Smooth muscle cell (in vitro differentiated cells): ENCODE results near the gene ASPSCR1. TPM values are rescaled to one million over a fixed set of nuclear protein-coding genes. Genes with fewer than 3 reads are reported as not detected.

Experiments
- DNase-seq: peaks from one replicate; lab custom pipeline; 2025; ENCODE audit not compliant: unreplicated experiment; lab: John Stamatoyannopoulos, UW
- H2AFZ ChIP-seq: fragments of 200-600 bp; sonication (generic); 2 replicates; pipeline ENCODE4 v1.6.0; 2016; ENCODE audit warnings: antibody characterized with exemption, low read depth, mild to moderate bottlenecking
- H3F3A ChIP-seq: fragments of 200-600 bp; sonication (generic); 2 replicates; pipeline ENCODE4 v1.6.0; 2017; ENCODE audit warnings: antibody characterized with exemption, low read depth
- H3K27ac ChIP-seq: fragments of 200-600 bp; sonication (generic); 2 replicates; pipeline ENCODE4 v1.5.1; 2016; ENCODE audit warnings: low read depth, mild to moderate bottlenecking
- H3K27me3 ChIP-seq: fragments of 200-600 bp; sonication (generic); 2 replicates; pipeline ENCODE4 v1.6.1; 2016; ENCODE audit warnings: low read depth, mild to moderate bottlenecking
- H3K36me3 ChIP-seq: fragments of 200-600 bp; sonication (generic); 2 replicates; pipeline ENCODE4 v1.5.1; 2016; ENCODE audit warnings: low read depth
- H3K4me1 ChIP-seq: fragments of 200-600 bp; sonication (generic); 2 replicates; pipeline ENCODE4 v1.5.1; 2016; ENCODE audit warnings: low read depth
- H3K4me2 ChIP-seq: fragments of 200-600 bp; sonication (generic); 2 replicates; pipeline ENCODE4 v1.6.0; 2016; ENCODE audit warnings: mild to moderate bottlenecking
- H3K4me3 ChIP-seq: fragments of 200-600 bp; sonication (generic); 2 replicates; pipeline ENCODE4 v1.5.1; 2016; ENCODE audit warnings: mild to moderate bottlenecking
- H3K79me2 ChIP-seq: fragments of 200-600 bp; sonication (generic); 2 replicates; pipeline ENCODE4 v1.6.0; 2016; ENCODE audit warnings: low read depth, mild to moderate bottlenecking
- H3K9ac ChIP-seq: fragments of 200-600 bp; sonication (generic); 2 replicates; pipeline ENCODE4 v1.6.0; 2016; ENCODE audit warnings: low read depth
- H3K9me3 ChIP-seq: fragments of 200-600 bp; sonication (generic); replicated peaks from 2 replicates; pipeline ENCODE4 v1.5.1; 2016; ENCODE audit warnings: low read depth
- H4K20me1 ChIP-seq: fragments of 200-600 bp; sonication (generic); 2 replicates; pipeline ENCODE4 v1.6.0; 2016; ENCODE audit warnings: low read depth
- WGBS: methylation state at CpG from one replicate; pipeline ENCODE4 v1.1.7; 2016; ENCODE audit warnings: low lambda C conversion rate; 5-methylcytosine and 5-hydroxymethylcytosine counted together
- polyA plus RNA-seq: library from polyadenylated mRNA; unstranded; fragments of >200 nt; fragmentation: Nextera tagmentation; extraction: Ambion mirVana; gene quantifications from 2 replicates; pipeline ENCODE4 v1.2.1, GENCODE V29; 2016
- total RNA-seq: library from RNA; depleted of rRNA; stranded (reverse); fragments of >200 nt; gene quantifications from 2 replicates; pipeline ENCODE4 v1.2.3, GENCODE V29; 2014
- TF ChIP-seq, protein P1 (sequence below): fragments of 200-600 bp; sonication (generic); IDR thresholded peaks from 2 replicates; pipeline ENCODE4 v1.5.1; 2017; ENCODE audit warnings: borderline replicate concordance, mild to moderate bottlenecking, antibody characterized with exemption; ENCODE audit not compliant: insufficient read depth, poor library complexity, severe bottlenecking

Gene ASPSCR1
- total and polyA plus RNA-seq, 2 experiments from 2014 or later = 28.4 to 44.0 TPM

DNA sequence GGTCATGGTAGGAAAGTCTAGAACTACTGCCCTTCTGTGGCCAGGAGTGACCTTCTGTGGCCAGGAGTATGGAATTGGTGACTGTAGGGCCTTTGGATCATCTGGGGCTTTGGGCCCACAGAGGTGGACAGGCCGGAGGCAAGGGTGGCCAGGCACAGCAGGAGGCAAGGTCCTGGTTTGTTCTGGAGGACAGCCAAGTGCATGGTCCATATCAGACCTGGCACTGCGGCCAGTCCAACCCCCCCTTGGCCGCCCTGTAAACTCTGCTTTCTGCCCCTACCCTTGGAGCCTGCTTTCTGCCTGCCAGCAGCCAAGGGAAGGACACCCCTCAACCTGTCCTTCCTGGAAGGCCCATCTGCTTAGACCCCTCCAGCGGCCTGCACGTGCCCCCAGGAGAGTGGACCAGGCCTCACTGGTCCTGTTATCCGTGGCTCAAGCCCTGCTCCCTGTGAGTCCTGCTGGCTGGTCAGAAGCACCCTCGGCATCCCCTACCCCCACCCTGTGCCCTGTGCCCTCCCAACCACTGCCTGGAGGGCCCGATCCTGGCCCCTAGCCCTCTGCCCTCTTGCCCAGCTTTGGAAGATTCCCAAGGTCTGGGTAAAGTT lies 62.4 kb downstream of the ASPSCR1 start:
- DNase-seq = no peak
- Histone ChIP-seq H3K9me3 (no peaks in the 10 kb centered on the region), H2AFZ (no peak overlapping the region), H3K27me3 (no peaks in the 10 kb centered on the region), H3K4me3 (no peak overlapping the region), H3K79me2 (no peaks in the 10 kb centered on the region), H3K4me1 (peaks cover 6% of the 10 kb centered on the region), H4K20me1 (no peaks in the 10 kb centered on the region), H3K36me3 (no peaks in the 10 kb centered on the region), H3K27ac (no peak overlapping the region), H3K4me2 (no peak overlapping the region), H3F3A (peaks cover 6% of the 10 kb centered on the region), H3K9ac (no peak overlapping the region)
- WGBS = 98% methylated on average over 8 of the region's 8 CpGs
- TF ChIP-seq, protein P1, sequence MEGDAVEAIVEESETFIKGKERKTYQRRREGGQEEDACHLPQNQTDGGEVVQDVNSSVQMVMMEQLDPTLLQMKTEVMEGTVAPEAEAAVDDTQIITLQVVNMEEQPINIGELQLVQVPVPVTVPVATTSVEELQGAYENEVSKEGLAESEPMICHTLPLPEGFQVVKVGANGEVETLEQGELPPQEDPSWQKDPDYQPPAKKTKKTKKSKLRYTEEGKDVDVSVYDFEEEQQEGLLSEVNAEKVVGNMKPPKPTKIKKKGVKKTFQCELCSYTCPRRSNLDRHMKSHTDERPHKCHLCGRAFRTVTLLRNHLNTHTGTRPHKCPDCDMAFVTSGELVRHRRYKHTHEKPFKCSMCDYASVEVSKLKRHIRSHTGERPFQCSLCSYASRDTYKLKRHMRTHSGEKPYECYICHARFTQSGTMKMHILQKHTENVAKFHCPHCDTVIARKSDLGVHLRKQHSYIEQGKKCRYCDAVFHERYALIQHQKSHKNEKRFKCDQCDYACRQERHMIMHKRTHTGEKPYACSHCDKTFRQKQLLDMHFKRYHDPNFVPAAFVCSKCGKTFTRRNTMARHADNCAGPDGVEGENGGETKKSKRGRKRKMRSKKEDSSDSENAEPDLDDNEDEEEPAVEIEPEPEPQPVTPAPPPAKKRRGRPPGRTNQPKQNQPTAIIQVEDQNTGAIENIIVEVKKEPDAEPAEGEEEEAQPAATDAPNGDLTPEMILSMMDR = no peak

DNA sequence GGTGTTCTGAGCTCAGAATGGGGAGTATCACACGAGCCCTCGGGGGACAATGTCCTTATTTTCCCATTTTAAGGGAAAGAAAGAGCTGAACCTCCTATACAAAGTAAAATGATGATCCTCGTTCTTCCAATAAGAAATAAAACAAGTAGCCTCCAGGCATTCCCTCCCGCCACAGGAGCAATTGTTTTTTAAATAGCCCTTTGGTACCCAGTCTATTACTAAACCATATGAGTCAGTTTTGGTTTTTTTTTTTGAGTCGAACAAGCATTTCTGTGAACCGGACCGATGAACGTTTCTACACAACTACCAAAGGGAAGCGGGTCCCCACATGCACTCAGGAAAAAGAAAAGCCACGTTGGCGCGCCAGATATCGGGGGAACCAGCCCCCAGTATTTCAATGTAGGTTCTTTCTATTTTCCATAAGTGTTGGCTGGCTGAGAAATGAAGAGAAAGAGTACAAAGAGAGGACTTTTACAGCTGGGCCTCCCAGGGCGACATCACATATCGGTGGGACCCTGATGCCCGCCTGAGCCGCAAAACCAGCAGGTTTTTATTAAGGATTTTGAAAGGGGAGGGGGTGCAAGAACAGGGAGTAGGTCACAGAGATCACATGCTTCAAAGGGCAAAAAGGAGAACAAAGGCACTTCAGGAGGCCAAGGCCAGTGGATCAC lies 63.9 kb downstream of the ASPSCR1 start:
- Histone ChIP-seq H3K4me1 (peaks cover 6% of the 10 kb centered on the region), H3K9me3 (no peaks in the 10 kb centered on the region), H3K36me3 (no peaks in the 10 kb centered on the region), H2AFZ (no peak overlapping the region), H3K79me2 (no peaks in the 10 kb centered on the region), H3K4me2 (no peak overlapping the region), H3K27me3 (no peaks in the 10 kb centered on the region), H3F3A (no peaks in the 10 kb centered on the region), H3K4me3 (no peak overlapping the region), H3K27ac (no peak overlapping the region), H4K20me1 (no peaks in the 10 kb centered on the region), H3K9ac (no peak overlapping the region)
- TF ChIP-seq, protein P1 = no peak
- DNase-seq = no peak
- WGBS = 85% methylated on average over 17 of the region's 17 CpGs

- no peak overlapping the region for H3K4me3 ChIP-seq
- no peaks in the 10 kb centered on the region for H3K4me1 ChIP-seq
- H3K9me3 ChIP-seq = no peaks in the 10 kb centered on the region
- no peak for DNase-seq
- 93% methylated on average over 9 of the region's 9 CpGs for WGBS
- no peak overlapping the region for H3K9ac ChIP-seq
- H3F3A ChIP-seq = no peaks in the 10 kb centered on the region
- no peaks in the 10 kb centered on the region for H3K27me3 ChIP-seq
- H3K36me3 ChIP-seq = no peaks in the 10 kb centered on the region
- no peak overlapping the region for H2AFZ ChIP-seq
- no peak overlapping the region for H3K4me2 ChIP-seq
- H3K79me2 ChIP-seq = no peaks in the 10 kb centered on the region
- H4K20me1 ChIP-seq = no peaks in the 10 kb centered on the region
- TF ChIP-seq, protein P1 = no peak
- H3K27ac ChIP-seq = no peak overlapping the region
Measured at GRCh38 chr17:82042649-82043048, 65.2 kb downstream of the ASPSCR1 start.

GRCh38 chr17:82043507-82043906 lies 66.1 kb downstream of the ASPSCR1 start:
- Histone ChIP-seq H4K20me1 (no peaks in the 10 kb centered on the region), H3F3A (no peaks in the 10 kb centered on the region), H3K9ac (no peak overlapping the region), H3K36me3 (no peaks in the 10 kb centered on the region), H3K4me1 (no peaks in the 10 kb centered on the region), H3K4me3 (no peak overlapping the region), H2AFZ (no peak overlapping the region), H3K9me3 (no peaks in the 10 kb centered on the region), H3K27ac (no peak overlapping the region), H3K27me3 (no peaks in the 10 kb centered on the region), H3K79me2 (no peaks in the 10 kb centered on the region), H3K4me2 (no peak overlapping the region)
- TF ChIP-seq, protein P1 = no peak
- DNase-seq = no peak
- WGBS = 76% methylated on average over 16 of the region's 16 CpGs
